DMS153 treated with DMSO at 0.1 percent for 48 hours (cell line): ENCODE data around the gene SLC10A7.

ENCODE experiments used
- DNase-seq: peaks from one replicate; lab custom pipeline; 2025; ENCODE audit not compliant: unreplicated experiment; lab: John Stamatoyannopoulos, UW

The SLC10A7 gene

DNA sequence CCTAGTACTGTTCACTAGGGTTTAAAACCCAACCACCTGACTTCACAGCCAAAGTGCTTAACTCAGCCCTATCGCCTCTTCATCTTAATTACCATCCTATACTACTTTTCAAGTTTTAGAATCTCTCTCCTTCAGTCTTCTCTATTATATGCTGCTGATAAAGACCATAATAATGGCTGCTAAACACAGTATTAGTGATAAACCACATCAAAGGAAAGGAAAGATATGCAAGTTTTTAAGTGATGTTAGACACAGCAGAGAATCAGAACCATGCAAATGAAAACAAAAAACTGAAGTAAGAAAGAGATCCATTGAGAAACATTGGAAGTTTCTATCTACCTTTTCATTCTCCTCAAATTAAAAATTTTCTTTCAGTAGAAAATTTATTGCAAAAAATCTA lies 206.6 kb downstream of the SLC10A7 start:
- no peak for DNase-seq

GRCh38 chr4:146311238-146311970 lies 210.3 kb downstream of the SLC10A7 start:
- DNase-seq = no peak

DNA sequence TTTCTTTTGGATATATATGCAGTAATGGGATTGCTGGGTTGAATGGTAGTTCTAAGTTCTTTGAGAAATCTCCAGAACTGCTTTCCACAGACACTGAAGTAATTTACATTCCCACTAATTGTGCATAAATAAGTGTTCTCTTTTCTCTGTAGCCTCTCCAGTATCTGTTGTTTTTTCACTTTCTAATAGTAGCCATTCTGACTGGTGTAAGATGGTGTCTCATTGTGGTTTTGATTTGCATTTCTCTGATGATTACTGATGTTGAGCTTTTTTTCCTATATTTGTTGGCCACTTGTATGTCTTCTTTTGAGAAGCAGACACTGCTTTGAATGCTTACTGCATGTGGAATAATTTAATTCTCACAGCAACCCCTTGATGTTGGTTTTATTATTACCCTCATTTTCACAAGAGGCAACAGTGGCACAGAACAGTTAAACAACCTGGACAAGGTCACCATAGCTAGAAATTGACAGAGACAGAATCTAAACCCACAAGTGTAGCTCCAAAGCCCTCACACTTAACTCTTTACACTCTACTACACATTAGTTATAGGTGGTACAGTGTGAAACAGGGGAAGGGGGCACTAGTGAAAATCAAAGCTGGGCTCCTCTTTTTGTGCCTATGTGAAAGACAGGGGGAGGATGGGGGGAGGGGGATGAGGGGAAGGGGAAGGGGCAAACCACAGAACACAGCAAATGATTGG lies 211.3 kb downstream of the SLC10A7 start:
- no peak for DNase-seq

DNA sequence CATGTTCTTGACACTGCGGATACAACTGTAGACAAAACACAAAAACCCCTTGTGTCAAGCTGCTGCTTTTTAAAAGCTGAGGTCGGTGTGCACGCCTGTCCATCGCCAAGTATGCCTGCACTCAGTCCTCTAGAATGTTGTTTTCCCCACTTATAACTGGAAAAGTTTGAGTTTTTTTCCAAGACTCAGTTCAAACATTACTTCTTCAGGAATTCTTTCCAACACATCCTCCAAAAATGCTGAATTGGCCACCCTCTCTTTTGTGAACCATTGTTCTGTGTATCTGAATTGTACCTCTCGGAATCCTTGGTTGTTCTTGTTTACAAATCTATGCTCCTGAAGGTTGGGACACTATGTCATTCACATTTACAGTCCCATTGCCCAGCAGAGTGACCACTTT lies 212.8 kb downstream of the SLC10A7 start:
- no peak for DNase-seq

GRCh38 chr4:146302822-146303221 lies 218.9 kb downstream of the SLC10A7 start:
- no peak for DNase-seq

DNA sequence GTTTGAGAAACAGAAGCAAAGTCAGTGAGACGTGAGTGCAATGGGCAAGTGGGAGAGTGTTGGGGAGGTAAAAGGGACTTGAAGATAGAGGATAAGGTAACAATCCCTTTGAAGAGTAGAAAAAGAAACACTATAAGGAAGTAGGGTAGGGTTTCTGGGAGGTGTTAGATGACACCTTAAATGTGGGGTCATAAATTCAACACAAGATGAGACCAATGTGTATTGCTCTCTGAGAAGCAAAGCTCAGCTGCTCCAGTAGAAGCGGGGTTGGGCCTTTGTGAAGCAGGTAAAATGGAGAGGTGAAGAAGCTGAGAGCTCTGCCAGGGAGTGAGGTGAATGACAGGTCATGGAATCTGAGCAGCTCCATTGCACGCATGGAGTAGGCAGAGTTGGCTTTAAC lies 222.1 kb downstream of the SLC10A7 start:
- DNase-seq = no peak

- no peak for DNase-seq
Measured at GRCh38 chr4:146294776-146295175, 227.0 kb downstream of the SLC10A7 start.

DNA sequence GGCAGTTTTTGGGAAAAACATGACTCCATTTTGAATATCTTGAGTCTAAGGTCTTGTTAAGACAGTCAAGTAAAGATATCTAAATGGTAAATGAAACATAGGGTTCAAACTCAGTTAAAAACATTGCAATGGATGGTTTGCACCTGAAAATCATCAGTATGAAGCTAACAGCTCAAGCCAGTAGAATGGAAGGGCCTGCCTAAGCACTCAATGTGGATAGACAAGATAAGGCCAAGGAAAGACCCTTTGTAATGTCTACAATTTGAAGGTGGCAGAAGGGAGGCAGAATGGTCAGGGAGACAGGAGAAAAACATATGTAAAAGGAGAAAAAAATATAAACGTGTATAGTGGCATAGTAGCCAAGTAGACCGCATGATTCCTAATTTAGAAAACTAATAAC lies 229.2 kb downstream of the SLC10A7 start:
- no peak for DNase-seq

DNA sequence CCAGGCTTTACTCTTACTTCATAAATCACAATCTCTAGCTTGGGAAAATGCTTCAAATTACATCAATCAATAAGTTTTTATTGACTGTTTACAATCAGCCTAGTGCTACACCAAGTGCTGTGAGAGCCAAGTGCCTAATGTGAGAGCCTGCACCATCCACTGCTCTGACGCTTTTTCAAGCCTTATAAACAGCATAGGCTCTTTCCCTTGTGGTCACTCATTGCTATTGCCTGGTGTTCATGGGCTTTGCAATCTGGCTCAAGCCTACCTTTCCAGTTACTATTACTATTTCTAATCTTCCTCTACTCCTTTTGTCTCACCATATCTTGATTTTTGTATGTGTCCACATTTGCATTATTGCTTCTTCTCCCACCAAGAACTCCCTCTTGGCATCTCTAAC lies 230.4 kb downstream of the SLC10A7 start:
- DNase-seq = no peak

- no peak for DNase-seq
Measured at GRCh38 chr4:146288193-146288592, 233.5 kb downstream of the SLC10A7 start.

GRCh38 chr4:146285037-146285436 lies 236.7 kb downstream of the SLC10A7 start:
- no peak for DNase-seq

DNA sequence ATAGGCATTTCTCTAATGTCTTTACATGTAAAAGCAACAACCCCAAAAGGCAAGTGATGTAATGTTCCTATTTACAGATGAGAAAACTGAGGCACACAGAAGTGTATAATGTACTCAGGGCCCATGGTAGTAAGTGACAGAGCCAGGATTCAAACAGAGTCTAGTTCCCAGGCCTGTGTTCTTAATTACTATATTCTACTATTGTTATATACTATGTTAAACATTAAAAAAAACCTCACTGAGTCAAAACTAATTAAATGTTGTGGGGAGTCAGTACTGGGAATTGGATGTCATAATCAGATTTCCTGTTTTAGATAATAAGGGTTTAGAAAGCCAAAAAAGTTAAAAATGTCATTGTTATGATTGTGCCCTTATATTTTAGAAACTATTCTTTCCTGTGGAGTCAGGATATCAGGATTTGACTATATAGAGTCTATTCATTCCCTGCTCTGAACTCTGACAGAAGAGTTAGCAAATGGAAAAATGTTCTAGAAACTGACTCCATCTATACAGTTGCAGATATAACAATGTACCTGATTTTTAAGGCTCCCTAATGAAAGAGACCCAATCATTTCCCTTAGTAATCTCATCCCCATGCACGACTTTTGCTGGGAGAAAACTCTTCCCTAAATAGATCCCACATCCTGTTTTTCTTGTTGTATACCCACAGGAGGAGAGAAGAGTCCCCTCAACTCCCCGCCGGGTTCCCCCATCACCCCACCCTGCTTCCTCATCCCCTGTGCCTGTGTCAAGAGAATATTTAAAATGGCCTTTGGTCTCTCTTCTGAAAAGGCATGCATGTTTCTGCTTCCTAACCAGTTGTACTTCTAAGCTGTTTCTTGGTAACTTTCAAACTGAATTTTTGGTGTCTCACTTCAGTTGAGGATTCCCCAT lies 237.7 kb downstream of the SLC10A7 start:
- no peak for DNase-seq

- no peak for DNase-seq
Measured at GRCh38 chr4:146282657-146283056, 239.1 kb downstream of the SLC10A7 start.

GRCh38 chr4:146278986-146279385 lies 242.8 kb downstream of the SLC10A7 start:
- no peak for DNase-seq

DNA sequence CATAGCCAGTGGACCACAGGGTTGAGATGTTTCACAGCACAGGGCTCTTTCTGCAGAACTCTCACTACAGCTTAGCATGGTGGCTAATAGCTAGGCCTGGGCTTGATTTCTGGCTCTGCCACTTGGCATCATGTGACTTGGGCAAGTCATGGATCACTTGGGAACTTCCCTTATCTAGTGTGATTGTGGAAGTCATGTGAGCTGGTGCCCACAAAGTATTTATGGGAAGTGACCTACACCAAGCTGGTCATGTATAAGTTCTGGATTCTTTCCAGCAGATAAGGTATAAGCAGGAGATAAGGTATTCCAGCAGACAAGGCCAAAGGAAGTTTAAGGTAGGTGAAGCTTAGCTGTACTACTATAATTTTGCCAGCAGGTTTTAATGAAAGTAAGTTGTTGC lies 246.4 kb downstream of the SLC10A7 start:
- DNase-seq = no peak

- DNase-seq = no peak
Measured at GRCh38 chr4:146274774-146275173, 247.0 kb downstream of the SLC10A7 start.

GRCh38 chr4:146273204-146273901 lies 248.4 kb downstream of the SLC10A7 start:
- no peak for DNase-seq

- DNase-seq = no peak
Measured at GRCh38 chr4:146271466-146271865, 250.3 kb downstream of the SLC10A7 start.

- no peak for DNase-seq
Measured at GRCh38 chr4:146269228-146269653, 252.5 kb downstream of the SLC10A7 start.

DNA sequence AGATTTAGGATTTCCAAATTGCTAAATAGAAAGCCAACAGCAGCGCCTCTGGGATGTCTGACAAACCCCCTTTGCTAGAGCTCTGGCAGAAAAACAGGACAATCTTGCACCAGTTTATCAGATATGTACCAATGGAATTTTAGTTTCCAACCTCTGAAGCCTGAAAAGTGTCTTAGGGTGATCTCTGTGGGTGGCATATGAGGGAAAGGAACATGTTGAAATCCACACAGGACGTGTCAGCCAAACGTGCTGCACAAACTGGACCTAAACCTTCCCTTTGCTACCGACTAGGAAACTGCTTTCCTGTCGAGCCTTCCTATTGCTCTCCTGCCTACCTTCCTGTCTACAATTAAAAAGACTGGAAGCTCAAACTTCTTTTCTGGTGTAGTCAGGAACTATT lies 253.9 kb downstream of the SLC10A7 start:
- no peak for DNase-seq

- DNase-seq = no peak
Measured at GRCh38 chr4:146265950-146266490, 255.7 kb downstream of the SLC10A7 start.
